ENCODE results near the gene AJUBA.
"Not testable (repeated sequence)": the region's sequence is repeated elsewhere in the genome, so short reads cannot be mapped to it uniquely, and the experiment has no call there.

Gene AJUBA

DNA sequence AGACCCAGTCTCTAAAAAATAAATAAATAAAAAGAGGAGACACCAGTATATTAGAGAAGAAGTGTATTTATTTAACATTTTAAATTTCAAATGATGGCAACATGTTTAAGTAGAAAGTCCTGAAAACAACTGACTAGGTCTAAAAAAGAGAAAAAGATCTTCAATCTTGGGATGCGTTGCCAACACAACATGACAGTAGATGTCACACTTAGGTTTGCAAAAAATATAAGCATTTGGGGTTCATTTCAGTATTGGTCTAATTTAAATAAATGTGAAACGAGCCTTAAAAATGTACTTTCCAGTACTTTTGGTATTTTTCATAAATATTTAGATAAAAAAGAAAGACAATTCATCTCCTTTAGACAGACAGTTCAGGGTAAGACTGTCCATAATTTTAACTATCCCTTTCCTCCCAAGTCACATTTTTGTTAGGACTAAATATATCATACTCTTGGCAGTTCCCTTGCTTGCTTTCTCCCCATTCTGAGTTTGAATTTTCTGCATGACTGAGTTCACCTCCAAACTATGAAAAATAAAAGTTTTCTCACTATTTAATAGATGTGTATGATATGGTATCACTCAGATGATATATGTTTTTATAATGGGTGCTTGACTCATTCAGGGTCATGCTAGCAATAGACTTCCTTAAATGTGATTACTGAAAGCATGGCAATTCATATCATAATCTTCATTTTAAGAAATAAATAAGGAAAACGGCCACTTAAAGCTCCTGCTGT lies 23.3 kb upstream of the AJUBA start:
- no peak for DNase-seq

DNA sequence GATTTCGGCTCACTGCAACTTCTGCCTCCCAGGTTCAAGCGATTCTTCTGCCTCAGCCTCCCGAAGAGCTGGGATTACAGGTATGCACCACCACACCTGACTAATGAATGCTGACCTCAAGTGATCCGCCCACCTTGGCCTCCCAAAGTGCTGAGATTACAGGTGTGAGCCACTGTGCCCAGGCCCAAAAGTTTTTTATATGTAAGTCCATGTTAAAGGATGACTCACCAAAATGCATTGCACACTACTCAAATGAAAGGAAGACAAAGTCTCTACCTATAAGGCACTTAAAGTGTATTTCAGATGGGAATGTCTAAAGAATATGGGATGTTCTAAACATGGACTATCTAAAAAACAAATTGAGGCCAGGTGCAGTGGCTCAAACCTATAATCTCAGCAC lies 21.9 kb upstream of the AJUBA start:
- DNase-seq: not testable (repeated sequence)

DNA sequence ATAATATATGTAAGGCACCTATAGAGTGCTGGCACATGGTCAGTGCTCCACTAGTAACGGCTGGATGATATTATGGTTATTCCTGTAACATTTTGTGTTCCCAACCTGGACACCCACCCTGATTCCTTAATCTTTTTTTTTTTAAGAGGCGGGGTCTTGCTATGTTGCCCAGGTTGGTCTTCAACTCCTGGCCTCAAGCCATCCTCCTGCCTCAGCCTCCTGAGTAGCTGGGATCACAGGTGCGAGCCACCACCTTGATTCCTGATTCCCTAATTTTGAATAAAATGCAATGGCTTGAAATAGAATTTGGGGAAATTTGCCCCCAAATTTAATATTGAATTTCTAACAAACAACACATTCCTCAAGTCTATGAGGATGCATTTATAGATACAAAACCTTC lies 20.2 kb upstream of the AJUBA start:
- DNase-seq: no peak

GRCh38 chr14:23000860-23001259 lies 18.5 kb upstream of the AJUBA start:
- DNase-seq: no peak

GRCh38 chr14:22998329-22999012 lies 16.1 kb upstream of the AJUBA start:
- no peak for DNase-seq

DNA sequence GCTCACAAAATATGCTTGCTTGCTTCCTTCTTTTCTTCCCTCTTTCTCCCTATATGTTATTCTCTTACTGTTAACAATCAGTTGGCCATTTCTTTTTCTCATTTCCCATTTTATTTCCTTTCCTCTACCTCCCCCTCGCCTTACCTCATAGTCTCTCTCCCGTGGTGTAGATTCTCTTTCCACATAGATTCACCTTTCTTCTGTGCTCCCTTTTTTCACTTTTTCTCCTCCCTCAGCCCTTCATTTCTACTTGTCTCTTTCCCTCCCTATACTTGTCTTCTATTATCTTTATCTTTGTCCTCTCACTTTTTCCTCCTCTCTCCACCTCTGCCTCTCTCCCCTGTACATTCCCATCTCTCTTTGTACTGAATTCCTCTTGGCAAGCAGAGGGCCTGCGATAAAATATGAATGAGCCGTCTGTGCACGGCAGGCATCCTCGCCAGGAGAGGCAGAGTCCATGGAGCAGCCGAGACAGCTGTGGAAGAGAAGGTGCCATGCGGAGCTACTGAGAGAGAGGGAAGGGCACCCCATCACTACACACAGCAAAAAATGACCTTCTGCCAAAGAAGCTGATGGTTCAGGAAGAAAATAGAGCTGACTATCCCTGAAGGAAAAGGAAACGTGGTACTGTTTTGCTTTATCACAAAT lies 15.4 kb upstream of the AJUBA start:
- no peak for DNase-seq

DNA sequence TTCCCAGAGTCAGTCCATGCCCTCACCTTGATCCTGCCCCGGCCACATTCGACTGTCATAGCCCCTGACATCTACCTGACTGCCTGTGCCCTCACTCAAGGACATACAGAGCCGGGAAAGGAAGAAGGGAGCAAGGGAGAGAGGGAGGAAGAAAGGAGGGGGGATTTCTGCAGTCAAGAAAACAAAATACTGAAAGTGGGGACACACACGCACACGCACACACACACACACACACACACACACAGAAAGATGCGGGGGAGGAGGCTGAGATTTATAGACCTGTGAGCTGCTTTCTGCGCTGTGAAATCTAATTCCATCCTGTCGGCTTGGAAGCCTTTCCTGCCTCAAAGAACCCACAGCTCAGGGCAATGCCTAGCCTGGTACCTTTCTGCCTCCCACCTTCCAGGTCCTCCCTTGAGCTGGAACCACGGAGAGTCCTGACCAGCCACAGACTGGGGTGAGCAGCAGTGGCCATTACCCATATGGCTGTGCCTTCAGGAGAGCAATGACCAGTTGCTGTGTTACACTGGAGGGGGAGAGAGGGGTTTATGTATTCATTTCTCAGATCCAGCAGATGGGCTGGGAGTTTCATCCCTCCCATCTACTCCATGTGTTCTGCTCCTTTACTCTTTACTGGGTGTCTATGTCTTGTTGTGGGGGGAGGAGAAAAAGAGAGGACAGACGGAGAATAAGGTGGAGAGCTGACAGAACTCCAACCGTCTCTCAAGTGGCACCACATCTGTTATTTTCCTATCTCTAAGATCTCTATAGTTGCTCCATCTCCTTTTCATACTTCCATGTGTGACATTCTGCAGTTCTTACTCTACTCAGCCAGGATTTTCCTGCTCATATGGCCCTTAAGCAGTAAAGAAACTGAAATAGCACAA lies 14.7 kb upstream of the AJUBA start:
- DNase-seq: no peak

DNA sequence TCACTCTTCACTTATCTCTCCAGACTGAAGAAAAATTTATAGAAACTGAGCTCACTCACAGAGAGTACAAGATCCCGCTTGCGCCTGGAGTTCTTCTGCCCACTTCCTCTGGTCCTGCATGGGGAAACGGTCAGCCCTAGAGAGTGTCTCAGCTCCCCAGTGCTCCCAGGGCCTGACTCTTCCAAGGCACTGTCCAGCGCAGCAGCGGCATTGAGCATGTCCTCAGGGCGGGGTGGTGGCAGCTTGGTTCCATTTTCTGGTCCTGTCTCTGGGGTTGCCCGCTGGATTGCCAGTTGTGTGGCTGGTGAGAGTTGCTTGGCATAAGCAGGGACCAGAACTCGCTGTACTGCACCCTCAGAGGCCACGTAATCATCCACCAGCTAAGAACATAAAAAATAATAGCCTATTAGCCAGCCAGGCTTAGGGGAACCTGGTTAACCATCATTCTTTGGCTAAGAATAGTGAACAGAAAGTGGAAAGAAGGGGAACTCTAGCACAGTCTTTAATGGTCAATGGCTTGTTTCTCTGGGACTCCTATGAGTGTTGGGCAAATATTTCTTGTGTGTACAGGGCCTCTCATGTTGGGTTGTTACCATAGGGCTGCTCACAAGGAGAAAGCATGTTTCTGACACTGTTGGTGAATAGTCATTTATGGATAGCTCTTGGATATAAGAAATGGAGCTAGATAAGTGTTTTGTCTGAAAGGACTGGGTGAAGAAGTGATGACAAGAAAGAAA lies 13.7 kb upstream of the AJUBA start:
- no peak for DNase-seq

DNA sequence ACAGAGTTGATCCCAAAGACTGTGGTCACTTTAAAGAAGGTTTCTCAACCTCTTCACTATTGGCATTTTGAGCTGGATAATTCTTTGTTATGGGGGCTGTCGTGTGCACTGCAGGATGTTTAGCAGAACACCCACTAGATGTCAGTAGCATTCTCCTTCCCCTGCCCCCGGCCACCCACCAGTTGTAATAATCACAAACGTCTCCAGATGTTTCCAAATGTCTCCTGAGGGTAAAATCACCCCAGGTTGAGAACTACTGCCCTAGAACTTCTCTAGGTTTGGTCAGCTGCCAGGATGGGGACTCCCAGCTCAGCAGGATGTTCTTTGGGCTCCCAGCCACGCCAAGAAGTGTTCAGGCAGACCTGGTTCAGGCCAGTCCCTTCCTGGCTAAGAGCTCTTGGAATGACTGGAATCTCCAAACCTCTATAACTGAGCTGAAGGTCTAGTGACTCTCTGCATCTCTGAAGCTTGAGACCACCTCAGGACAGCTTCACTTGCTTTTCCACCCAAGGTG lies 12.5 kb upstream of the AJUBA start:
- peak; percentile 37 for DNase-seq

- DNase-seq: no peak
These were observed 11.2 kb upstream of the AJUBA start for GRCh38 chr14:22993517-22993916.

GRCh38 chr14:22991852-22992251 lies 9.5 kb upstream of the AJUBA start:
- no peak for DNase-seq

DNA sequence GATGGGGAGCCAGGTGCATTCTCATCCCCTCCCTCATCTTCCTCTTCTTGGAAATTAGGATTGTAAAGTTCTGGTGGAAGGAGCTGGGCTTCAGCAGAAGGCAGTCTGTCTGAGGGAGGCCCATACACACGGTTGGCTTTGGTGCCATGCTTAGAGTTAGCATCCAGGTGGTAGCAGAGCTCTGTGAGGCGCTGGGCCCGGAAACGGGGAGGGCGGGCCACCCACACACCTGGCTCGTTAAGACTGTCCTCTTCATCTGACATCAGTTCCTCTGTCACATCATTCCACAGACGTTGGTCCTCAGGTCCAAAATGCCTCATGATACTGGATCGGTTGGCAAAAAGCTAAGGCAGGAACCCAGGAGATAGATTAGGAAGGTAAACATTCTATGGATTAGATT lies 4.9 kb upstream of the AJUBA start:
- DNase-seq: no peak

GRCh38 chr14:22986508-22987054 lies 4.2 kb upstream of the AJUBA start:
- peak; percentile 88 for DNase-seq

DNA sequence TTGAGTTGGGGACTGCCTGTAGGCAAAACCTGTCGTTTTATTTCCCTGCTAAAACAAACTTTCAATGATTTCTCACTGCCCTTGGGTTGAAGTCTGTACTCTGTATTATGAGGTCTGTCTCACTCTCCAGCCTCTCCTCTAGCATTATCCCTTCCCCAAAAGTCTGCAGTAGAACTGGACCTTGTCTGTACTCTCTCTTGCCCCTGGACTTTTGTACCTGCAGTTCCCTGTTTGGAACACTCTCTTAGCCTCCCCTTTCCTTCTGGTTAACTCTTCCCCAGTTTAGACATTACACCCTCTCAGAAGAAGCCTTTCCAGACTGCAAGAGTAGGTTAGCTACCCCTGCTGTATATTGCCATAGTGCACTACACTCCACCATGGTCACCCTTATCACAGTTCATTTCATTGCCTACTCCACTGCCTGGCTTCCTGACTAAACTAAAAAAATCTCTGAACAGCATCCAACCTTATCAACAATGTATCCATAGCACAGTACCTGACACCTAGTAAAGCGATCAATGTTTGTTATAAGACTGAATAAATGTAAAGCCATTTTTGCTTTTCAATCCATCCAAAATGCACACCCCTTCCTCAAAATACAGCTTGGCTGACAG lies 3.6 kb upstream of the AJUBA start:
- no peak for DNase-seq

GRCh38 chr14:22984959-22985658 lies 2.8 kb upstream of the AJUBA start:
- DNase-seq: no peak

- no peak for DNase-seq
These were observed 375 bp downstream of the AJUBA start for GRCh38 chr14:22981876-22982476.

DNA sequence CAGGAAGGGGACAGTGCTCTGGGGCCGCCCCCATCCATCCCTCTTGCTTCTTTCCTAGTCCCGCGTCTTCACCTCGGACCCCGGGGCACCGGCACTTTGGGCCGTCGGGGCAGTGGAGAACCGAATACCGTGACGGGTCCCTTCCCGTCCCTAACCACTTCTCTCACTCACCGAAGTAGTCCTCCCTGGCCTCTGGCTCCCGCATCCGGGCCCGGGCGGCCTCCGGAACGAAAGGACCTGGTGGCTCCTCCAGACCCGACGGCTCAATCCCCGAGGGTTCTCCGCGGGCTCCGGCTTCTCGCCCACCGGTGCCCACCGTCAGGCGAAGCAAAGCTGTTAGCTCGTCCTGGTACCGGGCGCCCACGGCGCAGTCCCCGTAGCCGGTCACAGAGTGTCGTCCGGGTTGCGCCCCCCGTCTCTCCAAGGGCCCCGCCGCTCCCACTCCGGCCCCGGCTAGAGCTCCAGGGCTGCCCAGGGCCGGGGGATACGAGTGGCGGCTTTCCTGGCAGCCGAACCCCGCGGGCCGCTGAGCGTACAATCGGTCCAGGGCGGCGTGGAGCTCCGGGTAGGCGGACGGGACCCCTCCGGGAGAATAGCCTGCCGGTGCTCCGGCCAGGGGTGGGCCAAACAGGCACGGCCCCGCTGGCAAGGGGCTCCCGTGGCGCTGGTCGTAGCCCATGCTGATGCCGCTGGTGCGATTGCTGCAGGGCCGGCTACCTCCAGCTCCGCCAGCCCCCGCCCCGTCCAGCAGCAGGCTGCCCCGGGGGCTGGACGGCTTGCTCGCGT lies 1.1 kb downstream of the AJUBA start:
- peak; percentile 24 for DNase-seq

DNA sequence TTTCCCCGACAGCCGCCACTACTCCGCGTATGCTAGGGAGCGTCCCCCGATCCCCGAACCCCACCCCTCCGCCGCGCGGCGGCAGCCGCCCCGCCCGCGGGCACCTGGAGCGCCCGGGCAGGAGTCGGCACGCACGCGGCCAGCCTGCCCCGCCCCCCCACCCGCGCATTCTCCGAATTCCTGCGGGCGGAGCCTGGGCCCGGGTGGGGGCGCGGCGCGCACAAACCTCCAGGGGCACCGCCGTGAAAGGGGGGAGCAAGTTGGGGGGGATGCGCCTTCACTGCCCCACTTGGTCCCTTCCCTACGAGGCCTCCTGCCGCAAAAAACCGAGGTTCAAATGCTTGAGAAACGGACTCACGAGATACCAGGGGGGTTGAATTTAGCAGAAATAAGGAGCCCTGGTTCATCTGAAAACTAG lies 1.7 kb downstream of the AJUBA start:
- DNase-seq: peak; percentile 43

GRCh38 chr14:22979748-22980392 lies 2.5 kb downstream of the AJUBA start:
- no peak for DNase-seq
